H1 (cell line): ENCODE results near the gene BAD. TPM values are rescaled to one million over a fixed set of nuclear protein-coding genes. Genes with fewer than 3 reads are reported as not detected.

Source experiments
- CTCF ChIA-PET: fragments of 300-600 bp; sonication (Branson Sonifier 250); formaldehyde crosslinking; loops from one replicate; lab custom pipeline; 2021; ENCODE audit not compliant: partially characterized antibody; lab: Charles Lee
- POLR2A ChIA-PET: fragments of 300-600 bp; sonication (Branson Sonifier 250); formaldehyde crosslinking; loops from one replicate; lab custom pipeline; 2021; ENCODE audit warnings: inconsistent platforms; ENCODE audit not compliant: partially characterized antibody; lab: Charles Lee
- DNase-seq, 2 experiments: peaks; one replicate each; pipeline versions ENCODE4 v3.0.0 to v3.0.0-alpha.2; 2010 to 2022; ENCODE audit warnings: low spot score in 2 of 2, low read depth in 1 of 2, mixed read lengths in 1 of 2
- FAIRE-seq: peaks from 2 replicates; lab custom pipeline; 2011; peaks lifted over from hg19 to GRCh38; lab: Jason Lieb, UNC
- H2AFZ ChIP-seq: 2 replicates; pipeline ENCODE4 v1.8.1; 2012; ENCODE audit warnings: low read length, inconsistent platforms
- H2AK5ac ChIP-seq: 2 replicates; pipeline ENCODE4 v1.6.1; 2013; ENCODE audit warnings: low read depth, low read length
- H2BK120ac ChIP-seq: replicated peaks from 2 replicates; pipeline ENCODE3; 2013; ENCODE audit warnings: low read depth, low read length, inconsistent platforms
- H2BK12ac ChIP-seq: 2 replicates; pipeline ENCODE4 v1.6.1; 2013; ENCODE audit warnings: low read depth, low read length
- H2BK15ac ChIP-seq: 2 replicates; pipeline ENCODE4 v1.6.1; 2013; ENCODE audit warnings: low read length
- H2BK20ac ChIP-seq: 2 replicates; pipeline ENCODE4 v1.6.1; 2013; ENCODE audit warnings: low read length
- H2BK5ac ChIP-seq: 2 replicates; pipeline ENCODE4 v1.6.1; 2013; ENCODE audit warnings: low read depth, low read length
- H3K14ac ChIP-seq: 2 replicates; pipeline ENCODE4 v1.6.1; 2013; ENCODE audit warnings: inconsistent platforms; ENCODE audit not compliant: insufficient read length
- H3K18ac ChIP-seq: 2 replicates; pipeline ENCODE4 v1.6.1; 2013; ENCODE audit warnings: low read length; ENCODE audit errors: extremely low read depth
- H3K23ac ChIP-seq: 2 replicates; pipeline ENCODE4 v1.6.1; 2013; ENCODE audit warnings: inconsistent platforms; ENCODE audit not compliant: insufficient read length
- H3K23me2 ChIP-seq: 2 replicates; pipeline ENCODE4 v1.6.1; 2013; ENCODE audit warnings: low read depth, low read length
- H3K27ac ChIP-seq: 2 replicates; pipeline ENCODE4 v1.6.1; 2011; ENCODE audit warnings: low read depth, low read length, inconsistent platforms
- H3K27me3 ChIP-seq, 4 experiments: replicated peaks in 1 of 4; 1 replicate in 1 of 4; 2 replicates in 3 of 4; pipeline versions ENCODE4 v1.6.1 to v1.8.1; 2011 to 2013; ENCODE audit warnings: low read length in 3 of 4, mild to moderate bottlenecking in 3 of 4, inconsistent platforms in 2 of 4, mixed read lengths in 2 of 4, moderate library complexity in 1 of 4; ENCODE audit not compliant: control insufficient read depth in 3 of 4, insufficient read depth in 3 of 4; ENCODE audit errors: extremely low read depth in 1 of 4
- H3K36me3 ChIP-seq, 4 experiments: 2 replicates each; pipeline versions ENCODE4 v1.6.1 to v1.8.1; 2011 to 2013; ENCODE audit warnings: mild to moderate bottlenecking in 4 of 4, low read length in 3 of 4, moderate library complexity in 2 of 4, control low read depth in 1 of 4, inconsistent platforms in 1 of 4; ENCODE audit not compliant: insufficient read depth in 4 of 4, control insufficient read depth in 2 of 4
- H3K4ac ChIP-seq: replicated peaks from 2 replicates; pipeline ENCODE3; 2013; ENCODE audit warnings: low read length, low read depth, mixed read lengths, inconsistent platforms; ENCODE audit not compliant: insufficient read length
- H3K4me1 ChIP-seq, 4 experiments: replicated peaks in 1 of 4; 1 replicate in 1 of 4; 2 replicates in 3 of 4; pipeline versions ENCODE4 v1.6.1 to v1.8.1; 2011 to 2013; ENCODE audit warnings: low read length in 3 of 4, inconsistent platforms in 2 of 4, mixed read lengths in 1 of 4; ENCODE audit not compliant: insufficient read depth in 4 of 4, control insufficient read depth in 3 of 4
- H3K4me2 ChIP-seq, 2 experiments: 2 replicates each; pipeline versions ENCODE4 v1.6.1 to v1.8.1; 2011 to 2013; ENCODE audit warnings: low read depth in 2 of 2, low read length in 2 of 2, control low read depth in 1 of 2, inconsistent platforms in 1 of 2, mild to moderate bottlenecking in 1 of 2; ENCODE audit not compliant: insufficient read depth in 1 of 2
- H3K4me3 ChIP-seq, 4 experiments: fragments of 200-600, 300-600 bp in 1 of 4; sonication (generic), shearing (Covaris generic), sonication (Bioruptor Twin) in 1 of 4; 2 replicates each; pipeline versions ENCODE4 v1.5.1 to v1.8.1; 2011 to 2016; ENCODE audit warnings: low read length in 4 of 4, low read depth in 3 of 4, control low read depth in 2 of 4, inconsistent platforms in 2 of 4, mild to moderate bottlenecking in 2 of 4, mixed read lengths in 1 of 4, moderate library complexity in 1 of 4; ENCODE audit not compliant: insufficient read depth in 2 of 4; ENCODE audit errors: extremely low read depth in 1 of 4
- H3K56ac ChIP-seq: replicated peaks from 2 replicates; pipeline ENCODE3; 2013; ENCODE audit warnings: low read depth, mild to moderate bottlenecking, mixed read lengths, low read length, inconsistent platforms; ENCODE audit not compliant: insufficient read length
- H3K79me1 ChIP-seq: 2 replicates; pipeline ENCODE4 v1.6.1; 2013; ENCODE audit warnings: low read depth, low read length, control low read depth
- H3K79me2 ChIP-seq, 2 experiments: 2 replicates each; pipeline versions ENCODE4 v1.6.1 to v1.8.1; 2012 to 2013; ENCODE audit warnings: low read length in 2 of 2, mild to moderate bottlenecking in 2 of 2, inconsistent platforms in 1 of 2; ENCODE audit not compliant: insufficient read depth in 2 of 2, control insufficient read depth in 1 of 2
- H3K9ac ChIP-seq, 4 experiments: replicated peaks in 1 of 4; 1 replicate in 1 of 4; 2 replicates in 3 of 4; pipeline versions ENCODE4 v1.6.1 to v1.8.1; 2011 to 2013; ENCODE audit warnings: low read depth in 3 of 4, low read length in 3 of 4, control low read depth in 2 of 4, mild to moderate bottlenecking in 2 of 4, moderate library complexity in 2 of 4, inconsistent platforms in 1 of 4; ENCODE audit errors: extremely low read depth in 1 of 4
- H3K9me3 ChIP-seq, 2 experiments: 2 replicates each; pipeline versions ENCODE4 v1.6.1 to v1.8.1; 2012 to 2013; ENCODE audit warnings: mild to moderate bottlenecking in 2 of 2, moderate library complexity in 2 of 2, control low read depth in 1 of 2, inconsistent platforms in 1 of 2, low read depth in 1 of 2, low read length in 1 of 2, mixed read lengths in 1 of 2; ENCODE audit not compliant: insufficient read depth in 2 of 2
- H4K20me1 ChIP-seq, 2 experiments: replicated peaks in 1 of 2; 2 replicates each; pipeline versions ENCODE3 to v1.8.1; 2011 to 2013; ENCODE audit warnings: inconsistent platforms in 2 of 2, low read length in 2 of 2, mild to moderate bottlenecking in 1 of 2; ENCODE audit not compliant: insufficient read depth in 2 of 2, control insufficient read depth in 1 of 2
- H4K5ac ChIP-seq: 2 replicates; pipeline ENCODE4 v1.6.1; 2013; ENCODE audit warnings: low read length, low read depth, mixed read lengths, inconsistent platforms; ENCODE audit not compliant: insufficient read length
- H4K8ac ChIP-seq: 2 replicates; pipeline ENCODE4 v1.8.0; 2013; ENCODE audit warnings: mild to moderate bottlenecking, moderate library complexity, low read length, inconsistent platforms; ENCODE audit not compliant: insufficient read depth; ENCODE audit errors: extremely low read depth
- H4K91ac ChIP-seq: replicated peaks from 2 replicates; pipeline ENCODE3; 2013; ENCODE audit warnings: low read length, mixed read lengths, inconsistent platforms; ENCODE audit not compliant: insufficient read length
- BCL11A ChIP-seq, 2 experiments: IDR thresholded peaks; one replicate each; pipeline ENCODE4 v1.6.1; 2011; ENCODE audit warnings: low read depth in 2 of 2, low read length in 2 of 2, mild to moderate bottlenecking in 2 of 2
- CBX5 ChIP-seq: fragments of 300-800, 300-1000 bp; sonication (generic); IDR thresholded peaks from 2 replicates; pipeline ENCODE4 v1.7.1; 2016; ENCODE audit warnings: antibody characterized with exemption, low read length, low read depth
- RAD21 ChIP-seq, 2 experiments: IDR thresholded peaks in 1 of 2; conservative IDR thresholded peaks in 1 of 2; 2 replicates each; pipeline ENCODE4 v1.6.1; 2011; ENCODE audit warnings: low read depth in 2 of 2, low read length in 2 of 2, improper control_type of control experiment in 1 of 2, inconsistent platforms in 1 of 2, mild to moderate bottlenecking in 1 of 2, moderate library complexity in 1 of 2
- RNF2 ChIP-seq: fragments of 200-900, 300-1000 bp; sonication (generic); IDR thresholded peaks from 2 replicates; pipeline ENCODE4 v1.7.1; 2016; ENCODE audit warnings: borderline replicate concordance, low read depth, mild to moderate bottlenecking, antibody characterized with exemption, low read length; ENCODE audit not compliant: poor library complexity, severe bottlenecking; ENCODE audit errors: missing control alignments
- USF2 ChIP-seq: IDR thresholded peaks from 2 replicates; pipeline ENCODE4 v1.6.1; 2011; ENCODE audit warnings: low read length, improper control_type of control experiment
- WGBS, 2 experiments: shearing (Covaris generic) in 1 of 2; methylation state at CpG; one replicate each; pipeline versions ENCODE4 v1.1.6 to v1.1.7; 2013 to 2015; ENCODE audit warnings: low lambda C conversion rate in 2 of 2, mixed read lengths in 2 of 2, inconsistent platforms in 1 of 2, low coverage in 1 of 2, missing lambda C conversion rate in 1 of 2; ENCODE audit not compliant: insufficient replicate concordance in 2 of 2, insufficient coverage in 1 of 2, insufficient read length in 1 of 2; ENCODE audit errors: extremely low coverage in 1 of 2, missing lambda C conversion rate in 1 of 2; 5-methylcytosine and 5-hydroxymethylcytosine counted together
- polyA plus RNA-seq, 7 experiments: library from polyadenylated mRNA; depleted of rRNA in 3 of 7; stranded (reverse) in 5 of 7; unstranded in 2 of 7; fragments of >200 nt in 5 of 7; fragments of 200-250 nt in 2 of 7; gene quantifications; 1 replicate in 5 of 7; 2 replicates in 1 of 7; 4 replicates in 1 of 7; pipeline versions ENCODE4 v1.2.1 to v1.2.3, GENCODE V29; 2011 to 2013; ENCODE audit warnings: missing spikeins in 2 of 7, mixed read lengths in 2 of 7
- total RNA-seq: library from RNA; stranded (reverse); fragmentation: NEBNext Ultra II Directional; extraction: Animal tissue kit (Norgen Biotek cat#: 25700); gene quantifications from 2 replicates; pipeline ENCODE4 v1.2.1, GENCODE V29; 2021

The BAD gene
- total and polyA plus RNA-seq, 2 of the 8 experiments (the other 6 are each of a cell fraction or from before 2014, with no cell fraction given): 23.1 to 33.7 TPM

GRCh38 chr11:64256300-64256699 lies 28.2 kb downstream of the BAD start:
- POLR2A ChIA-PET: interaction anchor here (0.7 to 7.1 kb wide), 3 partner anchors 11 to 25 kb away, joined by 3 to 101 read pairs (median 36); partner anchors contain the start of gene PPP1R14B

More at GRCh38 chr11:64256300-64256699, 28.2 kb downstream of the BAD start:
- FAIRE-seq (no peak), DNase-seq (no peak)
- no peak overlapping the region for H3K4me2 ChIP-seq
- H3K18ac ChIP-seq: no peak overlapping the region
- H3K79me1 ChIP-seq: peaks cover 2% of the 10 kb centered on the region; the same call in 1 of the 2 replicates
- no peak overlapping the region for H3K23ac ChIP-seq
- no peak overlapping the region for H2AK5ac ChIP-seq
- no peak overlapping the region for H3K14ac ChIP-seq
- no peak overlapping the region for H4K8ac ChIP-seq
- H2BK120ac ChIP-seq: no peak overlapping the region
- H2BK12ac ChIP-seq: no peak overlapping the region
- peaks cover 7% of the 10 kb centered on the region; the same call in 1 of the 2 replicates for H3K23me2 ChIP-seq
- H3K56ac ChIP-seq: no peak overlapping the region
- no peak overlapping the region for H2BK20ac ChIP-seq
- 93% methylated on average over 15 of the region's 15 CpGs; no CpG with 5 or more reads in 1 of the 2 experiments for WGBS, 2 experiments
- no peaks in the 10 kb centered on the region for H3K27me3 ChIP-seq
- H3K36me3 ChIP-seq: peaks cover 20 to 59% (median 35%) of the 10 kb centered on the region in 4 experiments
- no peak overlapping the region for H2AFZ ChIP-seq
- H3K4ac ChIP-seq: no peak overlapping the region
- no peak overlapping the region for H3K4me3 ChIP-seq
- no peak overlapping the region for H2BK5ac ChIP-seq
- H4K91ac ChIP-seq: no peak overlapping the region
- no peak overlapping the region for H3K9ac ChIP-seq
- H4K5ac ChIP-seq: no peak overlapping the region
- no peak overlapping the region for H3K27ac ChIP-seq
- H2BK15ac ChIP-seq: no peak overlapping the region
- no peak for TF ChIP-seq BCL11A (IDR thresholded peaks at IDR 0.05; ENCODE audit: low read depth in 2 of 2, low read length in 2 of 2)
- no peak for TF ChIP-seq RAD21 (IDR thresholded peaks at IDR 0.05 in 1 of 2, conservative IDR thresholded peaks at IDR 0.05 in 1 of 2; ENCODE audit: low read depth in 2 of 2, low read length in 2 of 2)
- TF ChIP-seq CBX5: no peak
- TF ChIP-seq RNF2: no peak
- no peak for TF ChIP-seq USF2
- H3K9me3 ChIP-seq: no peaks in the 10 kb centered on the region
- peaks cover 10 to 24% of the 10 kb centered on the region in 2 experiments for H4K20me1 ChIP-seq
- H3K4me1 ChIP-seq: peaks cover 0 to 9% (median 4%) of the 10 kb centered on the region in 4 experiments; a peak in 3 of 7 replicates
- CTCF ChIA-PET: interaction anchor here (0.9 to 5.9 kb wide), 3 partner anchors 9 to 52 kb away, joined by 3 to 62 read pairs (median 3); partner anchors contain the start of gene FERMT3
- H3K79me2 ChIP-seq: peaks cover 0 to 23% of the 10 kb centered on the region in 2 experiments; a peak in 1 of 4 replicates
